Mesenteric fat pad (tissue), 1 donor: ENCODE data around the gene CSPG4. TPM values are rescaled to one million over a fixed set of nuclear protein-coding genes. Genes with fewer than 3 reads are reported as not detected.
"Not testable (repeated sequence)": the region's sequence is repeated elsewhere in the genome, so short reads cannot be mapped to it uniquely, and the experiment has no call there.

Experiments used
- DNase-seq: peaks from one replicate; pipeline ENCODE4 v3.0.0-alpha.2; 2020; ENCODE audit warnings: low spot score
- total RNA-seq: library from RNA; stranded (reverse); fragmentation: NEBNext Ultra II Directional; extraction: Animal tissue kit (Norgen Biotek cat#: 25700); gene quantifications from one replicate; pipeline ENCODE4 v1.2.1, GENCODE V29; 2021
- donor health status: DM: yes; HTN: yes; CAD: no.

The CSPG4 gene
- total RNA-seq, 1 donor from 2014 or later: 105 TPM

GRCh38 chr15:75738647-75739325 is 26.1 kb upstream of the CSPG4 start:
- peak; percentile 96 for DNase-seq

- peak; percentile 49 for DNase-seq
These were observed 25.5 kb upstream of the CSPG4 start for GRCh38 chr15:75738014-75738646.

- peak; percentile 69 for DNase-seq
These were observed 24.7 kb upstream of the CSPG4 start for GRCh38 chr15:75737116-75738013.

- DNase-seq: peak; percentile 85
These were observed 23.6 kb upstream of the CSPG4 start for GRCh38 chr15:75736256-75736655.

- peak; percentile 57 for DNase-seq
These were observed 22.5 kb upstream of the CSPG4 start for GRCh38 chr15:75734861-75735760.

- DNase-seq: peak; percentile 37
These were observed 21.4 kb upstream of the CSPG4 start for GRCh38 chr15:75733761-75734651.

- no peak for DNase-seq
These were observed 20.3 kb upstream of the CSPG4 start for GRCh38 chr15:75732809-75733451.

- DNase-seq: no peak
These were observed 19.6 kb upstream of the CSPG4 start for GRCh38 chr15:75732177-75732808.

GRCh38 chr15:75731248-75732151 is 18.9 kb upstream of the CSPG4 start:
- DNase-seq: no peak

- not testable (repeated sequence) for DNase-seq
These were observed 18.0 kb upstream of the CSPG4 start for GRCh38 chr15:75730376-75731247.

- no peak for DNase-seq
These were observed 16.9 kb upstream of the CSPG4 start for GRCh38 chr15:75729326-75730069.

- no peak for DNase-seq
These were observed 15.4 kb upstream of the CSPG4 start for GRCh38 chr15:75727851-75728715.

GRCh38 chr15:75727031-75727531 is 14.4 kb upstream of the CSPG4 start:
- no peak for DNase-seq

GRCh38 chr15:75725719-75726607 is 13.3 kb upstream of the CSPG4 start:
- DNase-seq: no peak
